Nephron (organoid): ENCODE measurements around the gene SLC6A13.
A peak's percentile ranks its signal among the peaks of the same experiment; 100 is the strongest.

Experiments
- H3K27ac Mint-ChIP-seq, 3 experiments: 2 replicates each; pipeline ENCODE4 v1.8.0; 2020; ENCODE audit warnings: mixed read lengths in 3 of 3, mild to moderate bottlenecking in 2 of 3, moderate library complexity in 1 of 3
- H3K27me3 Mint-ChIP-seq: 2 replicates; pipeline ENCODE4 v1.8.0; 2021; ENCODE audit warnings: low read depth, mild to moderate bottlenecking, moderate library complexity, mixed read lengths
- H3K36me3 Mint-ChIP-seq: 2 replicates; pipeline ENCODE4 v1.8.0; 2020; ENCODE audit warnings: low read depth, mixed read lengths
- H3K4me1 Mint-ChIP-seq: 2 replicates; pipeline ENCODE4 v1.8.0; 2020; ENCODE audit warnings: mixed read lengths
- H3K4me3 Mint-ChIP-seq, 3 experiments: 2 replicates each; pipeline ENCODE4 v1.8.0; 2020; ENCODE audit warnings: mild to moderate bottlenecking in 3 of 3, mixed read lengths in 3 of 3, moderate library complexity in 2 of 3
- H3K9me3 Mint-ChIP-seq: 2 replicates; pipeline ENCODE4 v1.8.0; 2020; ENCODE audit warnings: mixed read lengths
- CTCF ChIP-seq, 3 experiments: fragments of 200-600 bp; sonication (generic); IDR thresholded peaks; one replicate each; pipeline ENCODE4 v1.5.0; 2021; ENCODE audit warnings: antibody characterized with exemption in 3 of 3; ENCODE audit not compliant: unreplicated experiment in 3 of 3

The SLC6A13 gene

GRCh38 chr12:206746-207440 lies 55.7 kb downstream of the SLC6A13 start:
- Mint-ChIP-seq H3K27me3 (peaks cover 34% of the 10 kb centered on the region), H3K9me3 (no peaks in the 10 kb centered on the region), H3K27ac (no peak overlapping the region), H3K4me3 (no peak overlapping the region), H3K36me3 (no peaks in the 10 kb centered on the region), H3K4me1 (peaks cover 29% of the 10 kb centered on the region)
- no peak for TF ChIP-seq CTCF (IDR thresholded peaks at IDR 0.05; ENCODE audit: unreplicated experiment in 3 of 3)

GRCh38 chr12:205026-205425 lies 57.6 kb downstream of the SLC6A13 start:
- Mint-ChIP-seq H3K9me3 (no peaks in the 10 kb centered on the region), H3K4me1 (peaks cover 15% of the 10 kb centered on the region), H3K4me3 (peak overlapping the region in 2 of 3 experiments; percentile 22 to 70), H3K27me3 (peaks cover 36% of the 10 kb centered on the region), H3K27ac (no peak overlapping the region), H3K36me3 (no peaks in the 10 kb centered on the region)
- TF ChIP-seq CTCF (IDR thresholded peaks at IDR 0.05; ENCODE audit: unreplicated experiment in 3 of 3), result no peak

- TF ChIP-seq CTCF (IDR thresholded peaks at IDR 0.05; ENCODE audit: unreplicated experiment in 3 of 3), result no peak
- peaks cover 42% of the 10 kb centered on the region for H3K27me3 Mint-ChIP-seq
These were observed 58.4 kb downstream of the SLC6A13 start for GRCh38 chr12:204261-204678.

GRCh38 chr12:203462-204260 lies 59.0 kb downstream of the SLC6A13 start:
- Mint-ChIP-seq H3K27ac (no peak overlapping the region), H3K4me3 (peak overlapping the region; percentile 73 to 84 (median 79)), H3K27me3 (peaks cover 45% of the 10 kb centered on the region), H3K36me3 (no peaks in the 10 kb centered on the region), H3K9me3 (no peaks in the 10 kb centered on the region), H3K4me1 (peaks cover 17% of the 10 kb centered on the region)
- TF ChIP-seq CTCF (IDR thresholded peaks at IDR 0.05; ENCODE audit: unreplicated experiment in 3 of 3), result peak; percentile 17 to 42 (median 37)

More at GRCh38 chr12:204261-204678, 58.4 kb downstream of the SLC6A13 start:
- no peaks in the 10 kb centered on the region for H3K36me3 Mint-ChIP-seq
- H3K4me3 Mint-ChIP-seq, result peak overlapping the region; percentile 73 to 84 (median 79)
- H3K27ac Mint-ChIP-seq, result no peak overlapping the region
- peaks cover 20% of the 10 kb centered on the region for H3K4me1 Mint-ChIP-seq
- no peaks in the 10 kb centered on the region for H3K9me3 Mint-ChIP-seq

GRCh38 chr12:203074-203461 lies 59.6 kb downstream of the SLC6A13 start:
- TF ChIP-seq CTCF (IDR thresholded peaks at IDR 0.05; ENCODE audit: unreplicated experiment in 3 of 3), result no peak
- Mint-ChIP-seq H3K4me3 (peak overlapping the region in 2 of 3 experiments; percentile 7 to 44), H3K9me3 (no peaks in the 10 kb centered on the region)

More at GRCh38 chr12:203074-203461, 59.6 kb downstream of the SLC6A13 start:
- Mint-ChIP-seq H3K27ac (no peak overlapping the region), H3K27me3 (peaks cover 45% of the 10 kb centered on the region), H3K36me3 (peaks cover 2% of the 10 kb centered on the region), H3K4me1 (peaks cover 17% of the 10 kb centered on the region)
